Measurements from ENCODE around the gene ARHGAP1. TPM values are rescaled to one million over a fixed set of nuclear protein-coding genes. Genes with fewer than 3 reads are reported as not detected.

ARHGAP1 gene
- total RNA-seq (2021) (60.3 and 64.2 TPM in 2 replicates), Bru-seq, nascent RNA (percentile 64 among the genes with signal in this experiment), BruChase-seq, experiment 1, labeled RNA remaining after a 2-hour chase (percentile 64 among the genes with signal in this experiment), BruChase-seq, experiment 2, labeled RNA remaining after a 6-hour chase (percentile 87 among the genes with signal in this experiment)
- long read RNA-seq, transcript ARHGAP1-201 (13 exons, 3,375 nt) = major isoform, 44 of 80 reads
- long read RNA-seq, partial matches to known transcripts = 20 of 80 reads
- long read RNA-seq, other reads (novel, unspliced or antisense) = 16 of 80 reads

GRCh38 chr11:46700241-46701077 is at the start of gene ARHGAP1, which contains the start of gene ZNF408:
Gene ARHGAP1, minus strand, starts transcription at chr11:46700619. Its CDS starts 4,512 bp downstream, at chr11:46696107.
Gene ZNF408, plus strand, starts transcription at chr11:46701031. Its CDS starts 17 bp downstream, at chr11:46701048.
- Histone ChIP-seq H3K27ac (peak within 1 kb of the TSS; percentile 64), H3K79me2 (ENCODE audit: low read depth) (peaks cover 45% of the 10 kb centered on the region), H4K20me1 (ENCODE audit: insufficient read depth) (no peaks in the 10 kb centered on the region), H3K4me1 (replicated peaks; ENCODE audit: insufficient read depth) (peaks cover 13% of the 10 kb centered on the region), H3K9me2 (ENCODE audit: insufficient read depth) (no peaks in the 10 kb centered on the region), H3K27me3 (ENCODE audit: insufficient read depth, low read depth) (no peaks in the 10 kb centered on the region), H2AFZ (peak within 1 kb of the TSS; percentile 82), H3K36me3 (ENCODE audit: low read depth) (peaks cover 21% of the 10 kb centered on the region; the same call in 1 of the 2 replicates), H3K4me2 (peak within 1 kb of the TSS; percentile 99), H3K4me3 (peak within 1 kb of the TSS; percentile 61), H3F3A (ENCODE audit: insufficient read depth, low read depth) (peaks cover 6% of the 10 kb centered on the region; the same call in 1 of the 2 replicates), H3K9me3 (ENCODE audit: insufficient read depth, low read depth) (no peaks in the 10 kb centered on the region)
- ChIA-PET POLR2A (ENCODE audit: unreplicated experiment) (interaction anchor here (0.5 to 0.8 kb wide), 7 partner anchors 11 to 1060 kb away, joined by 3 to 22 read pairs (median 4); no protein-coding TSS in a partner anchor), CTCF (interaction anchor here (0.6 kb wide), 1 partner anchor 655 kb away, joined by 4 read pairs; no protein-coding TSS in a partner anchor)
- TF ChIP-seq EZH2 (IDR thresholded peaks at IDR 0.05; ENCODE audit: low read depth) (no peak), CTCF (conservative IDR thresholded peaks at IDR 0.05) (no peak)
- peak; percentile 96 to 99 for DNase-seq
- BruUV-seq (replicated peaks) = no TSS peak
- intact Hi-C loops (cut with micrococcal nuclease; ENCODE audit: unreplicated experiment) = loop anchor here (1.0 kb wide), 1 partner anchor 83 kb away; the partner anchor contains the start of genes ATG13 and HARBI1

GRCh38 chr11:46747150-46747549 is 46.7 kb upstream of the ARHGAP1 start:
- H3F3A ChIP-seq (ENCODE audit: insufficient read depth, low read depth) = 0 out of 2 replicates have a peak, but pooled peaks cover 4% of the 10 kb centered on the region
- TF ChIP-seq EZH2 (IDR thresholded peaks at IDR 0.05; ENCODE audit: low read depth) (no peak), CTCF (conservative IDR thresholded peaks at IDR 0.05) (no peak)
- no peak overlapping the region for H3K4me3 ChIP-seq
- DNase-seq = no peak
- no peak overlapping the region for H3K27ac ChIP-seq
- H3K36me3 ChIP-seq (ENCODE audit: low read depth) = peaks cover 61% of the 10 kb centered on the region
- H2AFZ ChIP-seq = no peak overlapping the region
- intact Hi-C loops (cut with micrococcal nuclease; ENCODE audit: unreplicated experiment) = no loop called here
- no peaks in the 10 kb centered on the region for H3K79me2 ChIP-seq (ENCODE audit: low read depth)
- H3K9me3 ChIP-seq (ENCODE audit: insufficient read depth, low read depth) = no peaks in the 10 kb centered on the region
- no peak overlapping the region for H3K4me2 ChIP-seq
- no peaks in the 10 kb centered on the region for H3K4me1 ChIP-seq (replicated peaks; ENCODE audit: insufficient read depth)
- POLR2A ChIA-PET (ENCODE audit: unreplicated experiment) = no interaction called here
- H4K20me1 ChIP-seq (ENCODE audit: insufficient read depth) = peaks cover 5% of the 10 kb centered on the region; the same call in 1 of the 2 replicates
- H3K27me3 ChIP-seq (ENCODE audit: insufficient read depth, low read depth) = no peaks in the 10 kb centered on the region
- no TSS peak for BruUV-seq (replicated peaks)
- H3K9me2 ChIP-seq (ENCODE audit: insufficient read depth) = no peaks in the 10 kb centered on the region
- CTCF ChIA-PET = no interaction called here

GRCh38 chr11:46745995-46746394 is 45.6 kb upstream of the ARHGAP1 start:
- H3K4me3 ChIP-seq = no peak overlapping the region
- no peaks in the 10 kb centered on the region for H3K79me2 ChIP-seq (ENCODE audit: low read depth)
- H3K4me1 ChIP-seq (replicated peaks; ENCODE audit: insufficient read depth) = no peaks in the 10 kb centered on the region
- no peak for TF ChIP-seq EZH2 (IDR thresholded peaks at IDR 0.05; ENCODE audit: low read depth)
- no peak for TF ChIP-seq CTCF (conservative IDR thresholded peaks at IDR 0.05)
- no TSS peak for BruUV-seq (replicated peaks)
- no peak overlapping the region for H3K27ac ChIP-seq
- peaks cover 5% of the 10 kb centered on the region; the same call in 1 of the 2 replicates for H4K20me1 ChIP-seq (ENCODE audit: insufficient read depth)
- intact Hi-C loops (cut with micrococcal nuclease; ENCODE audit: unreplicated experiment) = no loop called here
- ChIA-PET POLR2A (ENCODE audit: unreplicated experiment) (no interaction called here), CTCF (no interaction called here)
- H3K27me3 ChIP-seq (ENCODE audit: insufficient read depth, low read depth) = no peaks in the 10 kb centered on the region
- H3K9me3 ChIP-seq (ENCODE audit: insufficient read depth, low read depth) = no peaks in the 10 kb centered on the region
- no peak overlapping the region for H3K4me2 ChIP-seq
- H3F3A ChIP-seq (ENCODE audit: insufficient read depth, low read depth) = 0 out of 2 replicates have a peak, but pooled peaks cover 4% of the 10 kb centered on the region
- H3K9me2 ChIP-seq (ENCODE audit: insufficient read depth) = no peaks in the 10 kb centered on the region
- no peak overlapping the region for H2AFZ ChIP-seq
- peaks cover 56% of the 10 kb centered on the region for H3K36me3 ChIP-seq (ENCODE audit: low read depth)
- DNase-seq = no peak
